GM19043 (cell line): ENCODE measurements around the gene KIFC3.
"Not testable (repeated sequence)": the region's sequence is repeated elsewhere in the genome, so short reads cannot be mapped to it uniquely, and the experiment has no call there.

ENCODE experiments used
- ATAC-seq: cut with Tn5 transposase; IDR thresholded peaks from one replicate; pipeline ENCODE4 v1.9.1; 2021; ENCODE audit warnings: low read depth; ENCODE audit not compliant: unreplicated experiment

Gene KIFC3

GRCh38 chr16:57802341-57803133 is at the start of gene KIFC3:
Gene KIFC3, minus strand, starts transcription at chr16:57802491. Its CDS starts 4,248 bp downstream, at chr16:57798243.
- ATAC-seq = no peak

- ATAC-seq = no peak
These were observed 45.9 kb upstream of the KIFC3 start for GRCh38 chr16:57848181-57848580.

- ATAC-seq = not testable (repeated sequence)
These were observed 44.6 kb upstream of the KIFC3 start for GRCh38 chr16:57846931-57847330.

- no peak for ATAC-seq
These were observed 43.9 kb upstream of the KIFC3 start for GRCh38 chr16:57846078-57846697.

- no peak for ATAC-seq
These were observed 42.8 kb upstream of the KIFC3 start for GRCh38 chr16:57845115-57845514.

- ATAC-seq = no peak
These were observed 42.2 kb upstream of the KIFC3 start for GRCh38 chr16:57844416-57845030.

- no peak for ATAC-seq
These were observed 41.1 kb upstream of the KIFC3 start for GRCh38 chr16:57843400-57843799.

- no peak for ATAC-seq
These were observed 40.3 kb upstream of the KIFC3 start for GRCh38 chr16:57842601-57843000.

- no peak for ATAC-seq
These were observed 38.5 kb upstream of the KIFC3 start for GRCh38 chr16:57840833-57841232.

GRCh38 chr16:57838161-57838560 is 35.9 kb upstream of the KIFC3 start:
- no peak for ATAC-seq

GRCh38 chr16:57837305-57838125 is 35.2 kb upstream of the KIFC3 start:
- ATAC-seq = no peak

- ATAC-seq = not testable (repeated sequence)
These were observed 33.1 kb upstream of the KIFC3 start for GRCh38 chr16:57835439-57835838.

GRCh38 chr16:57834936-57835335 is 32.6 kb upstream of the KIFC3 start:
- ATAC-seq = no peak

- ATAC-seq = no peak
These were observed 28.7 kb upstream of the KIFC3 start for GRCh38 chr16:57830890-57831484.

- ATAC-seq = no peak
These were observed 27.7 kb upstream of the KIFC3 start for GRCh38 chr16:57829969-57830360.

GRCh38 chr16:57828272-57829161 is 26.2 kb upstream of the KIFC3 start:
- ATAC-seq = no peak

- no peak for ATAC-seq
These were observed 24.7 kb upstream of the KIFC3 start for GRCh38 chr16:57826706-57827625.

GRCh38 chr16:57826052-57826451 is 23.8 kb upstream of the KIFC3 start:
- no peak for ATAC-seq
